Measurements from ENCODE around the gene PSEN1.

PSEN1 gene

DNA sequence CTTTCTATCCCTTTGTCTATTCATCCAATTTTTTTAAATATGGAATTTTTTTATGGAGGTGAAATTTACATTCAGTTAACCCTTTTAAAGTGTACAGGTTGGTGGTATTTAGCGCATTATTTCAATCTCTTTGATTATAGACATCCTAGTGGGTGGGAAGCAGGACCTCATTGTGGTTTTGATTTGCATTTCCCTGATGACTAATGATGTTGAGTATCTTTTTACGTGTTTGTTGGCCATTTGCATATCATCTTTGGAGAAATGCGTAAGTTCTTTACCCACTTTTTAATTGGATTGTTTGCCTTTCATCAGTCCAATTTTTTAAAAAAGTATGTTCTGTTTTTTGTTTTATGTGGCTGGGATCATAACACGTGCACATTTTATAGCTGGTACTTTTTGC, 121.8 kb downstream of the PSEN1 start:
- DNase-seq, result no peak

DNA sequence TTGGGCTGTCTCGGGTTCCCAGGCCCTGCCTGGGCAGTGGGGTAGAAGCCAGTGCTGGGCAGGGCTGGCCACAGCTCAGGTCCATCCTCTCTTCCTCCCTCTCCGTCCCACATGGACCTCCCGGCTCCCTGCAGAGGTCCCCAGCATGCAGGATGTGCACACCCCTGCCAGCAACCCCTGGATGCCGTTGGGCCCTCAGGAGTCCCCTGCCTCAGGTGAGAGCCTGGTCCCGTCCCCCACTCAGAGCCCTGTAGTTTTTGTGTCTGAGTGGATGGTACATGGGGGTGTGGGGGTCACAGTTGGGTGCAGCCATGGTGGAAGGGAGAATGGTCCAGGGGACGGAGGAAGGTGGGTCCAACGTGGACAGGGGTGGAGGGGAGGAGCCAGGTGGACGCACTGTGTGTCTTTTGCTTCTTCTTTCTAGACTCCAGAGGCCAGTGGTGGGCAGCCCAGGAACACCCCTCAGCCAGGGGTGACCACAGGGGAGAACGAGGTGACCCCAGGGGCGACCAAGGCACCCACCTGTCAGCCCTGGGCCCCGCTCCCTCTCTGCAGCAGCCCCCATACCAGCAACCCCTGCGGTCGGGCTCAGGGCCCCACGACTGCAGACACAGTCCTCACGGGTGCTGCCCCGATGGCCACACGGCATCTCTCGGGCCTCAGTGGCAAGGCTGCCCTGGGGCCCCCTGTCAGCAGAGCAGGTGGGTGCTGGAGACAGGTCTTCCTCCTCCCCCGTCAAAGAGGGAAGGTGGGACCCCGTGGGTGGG, 122.7 kb downstream of the PSEN1 start:
- peak; percentile 7 for DNase-seq

DNA sequence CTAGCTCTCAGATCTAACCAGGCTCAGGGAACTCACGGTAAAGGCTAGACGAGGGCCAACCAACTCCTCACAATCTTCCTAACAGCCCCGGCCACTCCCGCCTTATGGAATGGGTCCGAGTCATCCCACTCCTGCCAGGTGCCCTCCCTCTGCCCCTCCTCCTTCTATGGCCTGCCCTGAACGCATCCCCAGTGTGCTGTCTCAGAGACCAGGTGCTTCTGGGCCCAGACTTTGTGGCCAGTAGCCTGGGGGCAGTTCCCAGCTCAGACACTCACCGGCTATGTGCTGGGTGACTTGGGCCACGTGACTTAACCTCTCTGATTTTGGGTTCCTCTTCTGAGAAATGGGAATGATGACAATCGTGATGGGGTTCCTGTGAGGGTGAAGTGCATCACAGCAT, 123.5 kb downstream of the PSEN1 start:
- peak; percentile 4 for DNase-seq

DNA sequence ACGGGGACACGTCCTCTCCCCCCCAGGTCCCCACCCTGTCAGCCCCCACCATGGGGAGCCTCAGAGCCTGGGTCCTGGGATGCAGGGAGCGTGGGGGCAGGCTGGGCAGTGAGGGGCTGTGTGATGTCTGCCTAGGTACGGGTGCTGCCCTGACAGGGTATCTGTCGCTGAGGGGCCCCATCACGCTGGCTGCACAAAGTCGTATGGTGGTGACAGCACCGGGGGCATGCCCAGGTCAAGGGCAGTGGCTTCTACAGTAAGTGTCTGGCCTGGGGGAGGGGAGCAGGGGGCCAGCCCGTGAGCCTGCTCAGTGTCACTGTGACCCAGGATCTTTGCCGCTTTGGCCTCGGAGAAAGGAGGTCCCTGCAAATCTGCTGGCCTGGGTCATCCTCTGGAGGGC, 124.3 kb downstream of the PSEN1 start:
- DNase-seq, result no peak

DNA sequence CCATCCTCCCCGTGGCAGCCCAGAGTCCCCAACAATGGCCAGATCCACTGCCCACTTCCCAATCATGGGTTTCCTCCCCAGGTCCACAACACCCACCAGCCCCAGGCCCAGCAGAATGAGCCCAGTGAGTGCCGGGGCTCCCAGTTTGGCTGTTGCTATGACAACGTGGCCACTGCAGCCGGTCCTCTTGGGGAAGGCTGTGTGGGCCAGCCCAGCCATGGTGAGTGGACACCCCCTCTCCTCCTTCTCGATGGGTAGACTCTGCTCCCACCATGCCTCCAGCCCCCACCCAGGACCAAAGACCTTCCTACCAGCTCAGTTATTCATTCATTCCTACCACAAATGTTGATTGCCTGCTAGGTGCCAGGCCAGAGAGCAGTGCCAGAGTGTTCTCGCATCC, 124.8 kb downstream of the PSEN1 start:
- DNase-seq, result no peak

DNA sequence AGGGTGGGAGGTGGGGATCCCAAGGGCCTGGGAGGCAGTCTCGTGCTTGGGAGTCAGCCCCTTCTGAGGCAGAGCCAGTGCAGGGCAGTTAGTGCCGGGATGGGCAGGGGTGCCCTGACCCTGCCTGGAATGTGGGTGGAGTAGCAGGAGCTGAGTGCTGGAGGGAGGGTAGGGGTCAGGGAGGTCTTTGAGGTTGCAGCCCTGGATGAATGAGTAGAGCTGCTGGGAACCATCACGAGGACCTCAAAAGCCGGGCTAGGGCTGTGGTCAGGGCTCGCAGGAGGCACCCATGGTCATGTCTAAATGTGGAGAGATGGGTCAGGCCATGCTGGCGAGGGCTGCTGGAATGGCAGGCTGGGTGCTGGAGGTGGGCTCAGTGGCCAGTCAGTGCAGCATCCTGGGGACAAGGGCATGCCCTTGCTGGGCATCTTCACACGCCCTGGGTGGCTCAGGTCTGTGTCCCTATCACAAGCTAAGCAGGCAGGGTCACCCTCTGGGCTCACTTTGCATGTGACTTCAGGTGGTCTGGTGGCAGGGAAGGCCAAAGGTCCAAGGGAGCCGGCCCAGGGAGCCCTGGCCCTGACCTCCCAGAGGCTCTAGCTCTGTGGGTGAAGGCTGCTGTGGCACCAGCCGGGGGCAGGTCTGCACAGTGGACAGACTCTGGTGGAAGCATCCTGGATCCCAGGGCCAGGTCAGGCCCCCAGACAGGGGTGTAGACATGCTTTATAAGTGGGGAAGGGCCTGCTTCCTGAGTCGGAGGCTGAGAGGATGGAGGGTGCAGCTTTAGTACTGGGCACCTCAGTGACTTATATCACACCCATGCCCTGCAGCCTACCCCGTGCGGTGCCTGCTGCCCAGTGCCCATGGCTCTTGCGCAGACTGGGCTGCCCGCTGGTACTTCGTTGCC, 125.5 kb downstream of the PSEN1 start:
- DNase-seq, result peak; percentile 15

DNA sequence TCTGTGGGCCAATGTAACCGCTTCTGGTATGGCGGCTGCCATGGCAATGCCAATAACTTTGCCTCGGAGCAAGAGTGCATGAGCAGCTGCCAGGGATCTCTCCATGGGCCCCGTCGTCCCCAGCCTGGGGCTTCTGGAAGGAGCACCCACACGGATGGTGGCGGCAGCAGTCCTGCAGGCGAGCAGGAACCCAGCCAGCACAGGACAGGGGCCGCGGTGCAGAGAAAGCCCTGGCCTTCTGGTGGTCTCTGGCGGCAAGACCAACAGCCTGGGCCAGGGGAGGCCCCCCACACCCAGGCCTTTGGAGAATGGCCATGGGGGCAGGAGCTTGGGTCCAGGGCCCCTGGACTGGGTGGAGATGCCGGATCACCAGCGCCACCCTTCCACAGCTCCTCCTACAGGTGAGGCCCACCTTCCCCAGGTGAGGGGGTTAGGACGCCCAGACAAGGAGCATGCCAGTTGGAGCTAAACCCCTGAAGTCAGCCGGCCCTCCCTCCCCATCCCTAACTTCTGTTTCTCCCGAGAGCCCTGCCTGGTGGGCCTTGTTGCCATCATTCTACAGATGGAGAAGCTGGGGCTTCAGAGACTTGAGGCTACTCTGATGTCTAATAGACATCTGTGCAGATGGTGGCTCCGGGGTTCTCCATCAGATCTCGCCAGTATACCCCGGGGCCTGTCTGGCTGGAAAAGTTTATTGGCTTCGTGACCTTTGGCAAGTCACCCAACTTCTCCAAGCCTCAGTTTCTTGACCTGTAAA, 126.3 kb downstream of the PSEN1 start:
- DNase-seq, result peak; percentile 10

DNA sequence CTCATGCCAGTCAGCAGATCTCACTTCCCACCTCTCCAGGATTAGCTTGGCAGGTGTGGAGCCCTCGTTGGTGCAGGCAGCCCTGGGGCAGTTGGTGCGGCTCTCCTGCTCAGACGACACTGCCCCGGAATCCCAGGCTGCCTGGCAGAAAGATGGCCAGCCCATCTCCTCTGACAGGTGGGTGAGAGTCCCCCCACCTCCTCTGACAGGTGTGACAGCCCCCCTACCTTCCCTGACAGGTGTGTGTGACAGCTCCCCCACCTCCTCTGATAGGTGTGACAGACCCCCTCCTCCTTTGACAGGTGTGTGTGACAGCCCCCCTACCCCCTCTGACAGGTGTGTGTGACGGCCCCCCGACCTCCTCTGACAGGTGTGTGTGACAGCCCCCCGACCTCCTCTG, 127.3 kb downstream of the PSEN1 start:
- DNase-seq, result no peak

DNA sequence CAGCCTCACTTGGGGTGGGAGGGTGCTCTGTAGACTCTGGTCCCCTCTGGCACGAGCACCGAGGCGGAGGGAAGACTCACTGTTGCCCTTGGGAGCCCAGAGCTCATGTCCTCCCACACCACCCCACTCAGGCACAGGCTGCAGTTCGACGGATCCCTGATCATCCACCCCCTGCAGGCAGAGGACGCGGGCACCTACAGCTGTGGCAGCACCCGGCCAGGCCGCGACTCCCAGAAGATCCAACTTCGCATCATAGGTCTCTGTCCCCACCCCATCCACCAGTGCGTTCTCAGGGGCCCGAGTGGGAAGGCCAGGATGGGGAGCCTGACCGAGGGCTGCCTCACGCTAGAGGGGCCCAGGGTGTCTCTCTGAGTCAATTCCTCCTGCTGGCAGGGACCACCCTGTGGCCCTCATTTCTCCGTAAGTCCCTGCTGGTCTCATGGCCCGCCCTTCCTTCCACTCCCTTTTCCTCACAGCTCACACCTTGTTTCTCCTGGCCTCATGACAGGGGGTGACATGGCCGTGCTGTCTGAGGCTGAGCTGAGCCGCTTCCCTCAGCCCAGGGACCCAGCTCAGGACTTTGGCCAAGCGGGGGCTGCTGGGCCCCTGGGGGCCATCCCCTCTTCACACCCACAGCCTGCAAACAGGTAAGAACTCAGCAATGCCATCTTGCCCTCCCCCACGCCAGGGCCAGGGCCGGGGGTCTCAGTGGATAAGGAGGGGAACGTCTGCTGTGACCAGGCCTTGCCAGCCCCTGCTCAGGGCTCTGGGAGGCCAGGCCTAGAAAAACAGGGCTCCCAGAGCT, 128.0 kb downstream of the PSEN1 start:
- DNase-seq, result peak; percentile 17

DNA sequence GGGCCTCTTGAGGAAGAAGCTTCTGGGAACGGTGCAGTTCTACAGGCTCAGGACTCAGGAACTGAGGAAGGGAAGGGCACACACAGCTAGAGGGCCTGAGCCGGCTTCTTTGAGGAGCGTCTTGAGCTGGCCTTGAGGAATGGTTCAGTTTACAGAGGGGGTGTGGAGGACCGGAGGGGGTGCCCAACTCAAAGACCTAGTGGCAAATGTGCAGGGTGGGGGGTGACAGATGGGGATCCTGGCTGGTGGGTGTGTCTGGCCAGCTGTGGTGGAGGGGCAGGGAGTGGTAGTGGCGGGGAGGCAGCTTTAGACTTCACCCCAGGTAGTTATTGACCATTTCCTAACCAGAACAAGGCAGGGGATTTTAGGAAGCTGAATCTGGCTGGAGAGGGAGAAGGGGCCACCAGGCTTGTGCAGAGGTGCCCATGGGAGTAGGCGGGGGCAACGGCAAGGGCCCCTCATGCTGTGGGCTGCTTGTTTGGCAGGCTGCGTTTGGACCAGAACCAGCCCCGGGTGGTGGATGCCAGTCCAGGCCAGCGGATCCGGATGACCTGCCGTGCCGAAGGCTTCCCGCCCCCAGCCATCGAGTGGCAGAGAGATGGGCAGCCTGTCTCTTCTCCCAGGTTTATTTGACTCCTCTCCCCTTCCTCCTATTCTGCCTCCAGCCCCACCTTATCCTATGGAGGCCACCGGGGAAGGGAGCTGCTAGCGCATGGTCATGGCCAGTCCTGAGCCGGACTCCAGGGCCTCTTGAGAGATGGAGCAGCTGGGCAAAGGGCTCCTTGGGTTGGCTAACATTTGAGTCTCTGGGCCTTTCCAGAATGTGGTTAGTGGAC, 128.8 kb downstream of the PSEN1 start:
- no peak for DNase-seq

DNA sequence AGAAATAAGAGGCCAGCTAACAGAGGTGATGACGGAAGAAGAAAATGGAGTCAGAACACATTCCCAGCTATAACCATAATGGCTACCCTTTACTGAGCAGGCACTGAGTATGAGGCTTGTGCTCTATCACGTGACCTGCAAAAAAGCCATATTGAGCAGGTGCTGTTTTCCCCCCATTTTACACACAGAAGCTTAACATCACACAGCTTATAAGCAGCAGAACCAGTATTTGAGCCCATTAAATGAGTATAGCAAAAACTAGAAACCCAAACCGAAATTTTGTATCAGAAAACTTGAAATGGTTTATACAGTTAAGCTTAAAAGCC, 129.4 kb downstream of the PSEN1 start:
- DNase-seq, result no peak

DNA sequence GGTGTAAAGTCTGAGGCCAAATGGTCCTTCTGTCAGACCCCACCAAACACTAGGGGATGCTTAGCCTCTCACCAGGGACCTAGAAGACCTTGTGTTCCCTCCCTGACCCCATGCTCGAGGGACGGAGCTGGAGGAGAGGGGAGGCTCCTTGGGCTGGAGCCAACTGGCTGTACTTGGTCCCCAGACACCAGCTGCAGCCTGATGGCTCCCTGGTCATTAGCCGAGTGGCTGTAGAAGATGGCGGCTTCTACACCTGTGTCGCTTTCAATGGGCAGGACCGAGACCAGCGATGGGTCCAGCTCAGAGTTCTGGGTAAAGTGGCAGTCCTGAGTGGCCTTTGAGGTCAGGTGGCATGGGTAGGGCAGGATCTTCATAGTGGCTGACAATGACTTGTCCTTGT, 130.0 kb downstream of the PSEN1 start:
- DNase-seq, result no peak

DNA sequence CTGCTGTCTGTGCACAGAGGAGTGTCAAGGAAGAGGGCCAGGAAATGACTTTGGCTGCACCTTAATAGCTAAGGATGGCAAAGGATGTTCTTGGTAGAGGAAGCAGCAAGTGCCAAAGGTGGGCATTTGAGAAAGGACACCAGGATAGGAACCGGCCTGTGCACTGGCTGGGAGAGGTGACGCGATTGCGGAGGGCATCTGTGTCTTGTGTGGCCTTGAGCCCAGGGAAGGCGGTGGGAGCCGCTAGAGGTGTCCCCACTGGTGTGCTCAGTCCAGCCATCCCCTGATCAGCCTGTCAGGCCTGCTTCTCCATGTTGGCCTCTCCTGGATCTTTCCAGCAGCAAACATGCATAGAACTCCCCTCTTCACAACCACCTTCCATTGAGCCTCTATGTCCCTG, 131.2 kb downstream of the PSEN1 start:
- DNase-seq, result peak; percentile 12

DNA sequence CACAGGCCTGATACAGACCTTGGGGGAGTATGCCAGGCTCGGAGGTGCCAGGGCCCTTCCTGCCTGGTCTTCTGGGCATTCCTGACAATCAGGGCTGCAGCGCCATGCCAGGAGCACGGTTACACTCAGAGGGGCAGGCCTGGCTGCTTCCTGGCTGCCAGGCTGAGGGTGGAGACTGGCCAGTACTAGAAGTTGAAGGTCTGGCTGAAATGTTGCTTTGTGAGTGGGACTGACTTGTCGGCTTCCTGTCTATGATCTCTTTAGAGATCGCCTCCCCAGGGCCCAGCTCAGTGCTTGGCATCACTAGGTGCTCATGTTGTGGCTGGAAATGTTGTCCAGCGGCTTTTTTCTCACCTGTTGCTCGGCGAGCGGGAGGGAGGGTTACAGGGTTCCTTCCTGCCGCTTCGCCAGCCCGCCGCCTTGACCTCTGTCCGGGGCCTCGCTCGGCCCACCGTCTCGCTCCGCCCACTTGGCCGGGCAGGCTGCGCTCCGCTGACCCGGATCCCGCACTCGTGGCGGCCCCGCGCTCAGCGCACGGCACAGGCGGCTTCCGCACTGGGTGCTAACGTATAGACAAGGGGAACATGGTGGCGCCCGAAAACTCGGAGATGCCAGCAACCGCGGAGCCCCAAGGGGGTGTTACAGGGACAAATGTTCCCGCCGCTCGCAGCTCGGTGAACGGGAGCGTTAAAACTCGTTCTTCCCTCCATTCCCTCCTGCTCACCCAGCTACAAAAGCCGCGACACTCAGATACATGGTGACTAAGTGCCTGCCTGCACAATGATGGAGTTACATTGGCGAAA, 133.6 kb downstream of the PSEN1 start:
- DNase-seq, result peak; percentile 51

DNA sequence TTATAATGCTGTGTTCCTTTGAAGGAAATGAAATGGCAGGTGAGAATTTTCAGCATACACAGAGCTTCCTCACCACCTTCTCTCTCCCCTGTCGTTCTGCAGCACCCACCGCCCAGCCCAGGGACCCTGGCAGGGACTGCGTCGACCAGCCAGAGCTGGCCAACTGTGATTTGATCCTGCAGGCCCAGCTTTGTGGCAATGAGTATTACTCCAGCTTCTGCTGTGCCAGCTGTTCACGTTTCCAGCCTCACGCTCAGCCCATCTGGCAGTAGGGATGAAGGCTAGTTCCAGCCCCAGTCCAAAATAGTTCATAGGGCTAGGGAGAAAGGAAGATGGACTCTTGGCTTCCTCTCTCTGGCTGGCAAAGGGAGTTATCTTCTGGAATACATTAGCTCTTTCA, 136.1 kb downstream of the PSEN1 start:
- DNase-seq, result peak; percentile 41

Measured in femur (tissue), 1 donor.